ENCODE results near the gene AGRN. TPM values are rescaled to one million over a fixed set of nuclear protein-coding genes. Genes with fewer than 3 reads are reported as not detected.

The AGRN gene
- total RNA-seq, 1 experiment from 2014 or later: 184 TPM

DNA sequence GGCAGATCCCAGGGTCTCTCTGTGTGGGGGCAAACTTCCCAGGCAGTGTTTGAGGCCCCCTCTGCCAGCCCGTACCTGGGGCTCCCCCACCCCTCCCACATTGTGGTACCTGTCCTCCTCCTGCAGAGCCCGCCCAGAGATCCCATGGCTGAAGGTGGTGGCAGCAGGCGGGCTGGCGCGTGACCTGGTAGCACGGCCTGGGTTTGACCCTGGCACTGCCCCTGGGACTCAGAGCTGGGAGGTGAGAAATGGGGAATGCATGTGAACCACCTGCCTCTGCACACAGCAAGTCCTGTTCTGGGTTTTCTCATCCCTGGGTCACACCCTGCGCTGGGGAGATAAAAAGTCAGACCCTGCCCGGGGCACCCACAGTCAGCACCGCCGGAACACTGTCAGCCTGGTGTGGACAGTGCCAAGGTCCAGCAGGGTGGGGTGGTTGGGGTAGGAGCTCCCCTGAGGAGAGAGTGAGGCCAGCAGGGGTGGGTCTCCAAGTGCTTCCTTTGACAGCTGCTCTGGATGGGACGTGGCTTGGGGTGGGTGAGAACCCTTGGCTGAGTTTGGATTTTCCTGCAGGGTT, 11.8 kb downstream of the AGRN start:
- CTCF ChIA-PET: interaction anchor here (0.7 to 4.3 kb wide), 11 partner anchors 8 to 316 kb away, joined by 3 to 57 read pairs (median 8); partner anchors contain the start of genes AGRN and ISG15
- ATAC-seq (no peak), DNase-seq (ENCODE audit: low spot score) (no peak)
- Mint-ChIP-seq H3K27me3 (ENCODE audit: low read depth) (peaks cover 18% of the 10 kb centered on the region), H3K9me3 (no peaks in the 10 kb centered on the region), H3K4me3 (peak overlapping the region; percentile 60), H3K4me1 (peaks cover 10% of the 10 kb centered on the region), H3K27ac (no peak overlapping the region), H3K36me3 (peaks cover 5% of the 10 kb centered on the region; the same call in 1 of the 2 replicates)
- TF ChIP-seq ZNF317 (CRISPR knock-in tag; IDR thresholded peaks at IDR 0.05; ENCODE audit: borderline replicate concordance, low read depth) (no peak), ZNF416 (CRISPR knock-in tag; IDR thresholded peaks at IDR 0.05) (no peak), NR2C2 (CRISPR knock-in tag; IDR thresholded peaks at IDR 0.05) (no peak), JAZF1 (CRISPR knock-in tag; IDR thresholded peaks at IDR 0.05) (no peak), TEAD1 (CRISPR knock-in tag; IDR thresholded peaks at IDR 0.05) (no peak), ZNF232 (CRISPR knock-in tag; IDR thresholded peaks at IDR 0.05) (no peak), ZNF396 (CRISPR knock-in tag; IDR thresholded peaks at IDR 0.05; ENCODE audit: borderline replicate concordance) (no peak), TCF7 (CRISPR knock-in tag; IDR thresholded peaks at IDR 0.05; ENCODE audit: low read depth) (no peak)
- TF ChIP-seq, protein P1, sequence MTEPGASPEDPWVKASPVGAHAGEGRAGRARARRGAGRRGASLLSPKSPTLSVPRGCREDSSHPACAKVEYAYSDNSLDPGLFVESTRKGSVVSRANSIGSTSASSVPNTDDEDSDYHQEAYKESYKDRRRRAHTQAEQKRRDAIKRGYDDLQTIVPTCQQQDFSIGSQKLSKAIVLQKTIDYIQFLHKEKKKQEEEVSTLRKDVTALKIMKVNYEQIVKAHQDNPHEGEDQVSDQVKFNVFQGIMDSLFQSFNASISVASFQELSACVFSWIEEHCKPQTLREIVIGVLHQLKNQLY (CRISPR knock-in tag; IDR thresholded peaks at IDR 0.05): no peak
- TF ChIP-seq, protein P2, sequence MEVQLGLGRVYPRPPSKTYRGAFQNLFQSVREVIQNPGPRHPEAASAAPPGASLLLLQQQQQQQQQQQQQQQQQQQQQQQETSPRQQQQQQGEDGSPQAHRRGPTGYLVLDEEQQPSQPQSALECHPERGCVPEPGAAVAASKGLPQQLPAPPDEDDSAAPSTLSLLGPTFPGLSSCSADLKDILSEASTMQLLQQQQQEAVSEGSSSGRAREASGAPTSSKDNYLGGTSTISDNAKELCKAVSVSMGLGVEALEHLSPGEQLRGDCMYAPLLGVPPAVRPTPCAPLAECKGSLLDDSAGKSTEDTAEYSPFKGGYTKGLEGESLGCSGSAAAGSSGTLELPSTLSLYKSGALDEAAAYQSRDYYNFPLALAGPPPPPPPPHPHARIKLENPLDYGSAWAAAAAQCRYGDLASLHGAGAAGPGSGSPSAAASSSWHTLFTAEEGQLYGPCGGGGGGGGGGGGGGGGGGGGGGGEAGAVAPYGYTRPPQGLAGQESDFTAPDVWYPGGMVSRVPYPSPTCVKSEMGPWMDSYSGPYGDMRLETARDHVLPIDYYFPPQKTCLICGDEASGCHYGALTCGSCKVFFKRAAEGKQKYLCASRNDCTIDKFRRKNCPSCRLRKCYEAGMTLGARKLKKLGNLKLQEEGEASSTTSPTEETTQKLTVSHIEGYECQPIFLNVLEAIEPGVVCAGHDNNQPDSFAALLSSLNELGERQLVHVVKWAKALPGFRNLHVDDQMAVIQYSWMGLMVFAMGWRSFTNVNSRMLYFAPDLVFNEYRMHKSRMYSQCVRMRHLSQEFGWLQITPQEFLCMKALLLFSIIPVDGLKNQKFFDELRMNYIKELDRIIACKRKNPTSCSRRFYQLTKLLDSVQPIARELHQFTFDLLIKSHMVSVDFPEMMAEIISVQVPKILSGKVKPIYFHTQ (CRISPR knock-in tag; IDR thresholded peaks at IDR 0.05): no peak
- TF ChIP-seq, protein P3, sequence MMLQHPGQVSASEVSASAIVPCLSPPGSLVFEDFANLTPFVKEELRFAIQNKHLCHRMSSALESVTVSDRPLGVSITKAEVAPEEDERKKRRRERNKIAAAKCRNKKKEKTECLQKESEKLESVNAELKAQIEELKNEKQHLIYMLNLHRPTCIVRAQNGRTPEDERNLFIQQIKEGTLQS (CRISPR knock-in tag; conservative IDR thresholded peaks at IDR 0.05): no peak
- TF ChIP-seq, protein P4, sequence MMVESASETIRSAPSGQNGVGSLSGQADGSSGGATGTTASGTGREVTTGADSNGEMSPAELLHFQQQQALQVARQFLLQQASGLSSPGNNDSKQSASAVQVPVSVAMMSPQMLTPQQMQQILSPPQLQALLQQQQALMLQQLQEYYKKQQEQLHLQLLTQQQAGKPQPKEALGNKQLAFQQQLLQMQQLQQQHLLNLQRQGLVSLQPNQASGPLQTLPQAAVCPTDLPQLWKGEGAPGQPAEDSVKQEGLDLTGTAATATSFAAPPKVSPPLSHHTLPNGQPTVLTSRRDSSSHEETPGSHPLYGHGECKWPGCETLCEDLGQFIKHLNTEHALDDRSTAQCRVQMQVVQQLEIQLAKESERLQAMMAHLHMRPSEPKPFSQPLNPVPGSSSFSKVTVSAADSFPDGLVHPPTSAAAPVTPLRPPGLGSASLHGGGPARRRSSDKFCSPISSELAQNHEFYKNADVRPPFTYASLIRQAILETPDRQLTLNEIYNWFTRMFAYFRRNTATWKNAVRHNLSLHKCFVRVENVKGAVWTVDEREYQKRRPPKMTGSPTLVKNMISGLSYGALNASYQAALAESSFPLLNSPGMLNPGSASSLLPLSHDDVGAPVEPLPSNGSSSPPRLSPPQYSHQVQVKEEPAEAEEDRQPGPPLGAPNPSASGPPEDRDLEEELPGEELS (CRISPR knock-in tag; IDR thresholded peaks at IDR 0.05): no peak
- TF ChIP-seq, protein P5, sequence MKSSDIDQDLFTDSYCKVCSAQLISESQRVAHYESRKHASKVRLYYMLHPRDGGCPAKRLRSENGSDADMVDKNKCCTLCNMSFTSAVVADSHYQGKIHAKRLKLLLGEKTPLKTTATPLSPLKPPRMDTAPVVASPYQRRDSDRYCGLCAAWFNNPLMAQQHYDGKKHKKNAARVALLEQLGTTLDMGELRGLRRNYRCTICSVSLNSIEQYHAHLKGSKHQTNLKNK (CRISPR knock-in tag; IDR thresholded peaks at IDR 0.05): no peak
- TF ChIP-seq, protein P6, sequence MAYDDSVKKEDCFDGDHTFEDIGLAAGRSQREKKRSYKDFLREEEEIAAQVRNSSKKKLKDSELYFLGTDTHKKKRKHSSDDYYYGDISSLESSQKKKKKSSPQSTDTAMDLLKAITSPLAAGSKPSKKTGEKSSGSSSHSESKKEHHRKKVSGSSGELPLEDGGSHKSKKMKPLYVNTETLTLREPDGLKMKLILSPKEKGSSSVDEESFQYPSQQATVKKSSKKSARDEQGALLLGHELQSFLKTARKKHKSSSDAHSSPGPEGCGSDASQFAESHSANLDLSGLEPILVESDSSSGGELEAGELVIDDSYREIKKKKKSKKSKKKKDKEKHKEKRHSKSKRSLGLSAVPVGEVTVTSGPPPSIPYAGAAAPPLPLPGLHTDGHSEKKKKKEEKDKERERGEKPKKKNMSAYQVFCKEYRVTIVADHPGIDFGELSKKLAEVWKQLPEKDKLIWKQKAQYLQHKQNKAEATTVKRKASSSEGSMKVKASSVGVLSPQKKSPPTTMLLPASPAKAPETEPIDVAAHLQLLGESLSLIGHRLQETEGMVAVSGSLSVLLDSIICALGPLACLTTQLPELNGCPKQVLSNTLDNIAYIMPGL (CRISPR knock-in tag; IDR thresholded peaks at IDR 0.05): no peak
- TF ChIP-seq, protein P7, sequence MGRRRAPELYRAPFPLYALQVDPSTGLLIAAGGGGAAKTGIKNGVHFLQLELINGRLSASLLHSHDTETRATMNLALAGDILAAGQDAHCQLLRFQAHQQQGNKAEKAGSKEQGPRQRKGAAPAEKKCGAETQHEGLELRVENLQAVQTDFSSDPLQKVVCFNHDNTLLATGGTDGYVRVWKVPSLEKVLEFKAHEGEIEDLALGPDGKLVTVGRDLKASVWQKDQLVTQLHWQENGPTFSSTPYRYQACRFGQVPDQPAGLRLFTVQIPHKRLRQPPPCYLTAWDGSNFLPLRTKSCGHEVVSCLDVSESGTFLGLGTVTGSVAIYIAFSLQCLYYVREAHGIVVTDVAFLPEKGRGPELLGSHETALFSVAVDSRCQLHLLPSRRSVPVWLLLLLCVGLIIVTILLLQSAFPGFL (CRISPR knock-in tag; IDR thresholded peaks at IDR 0.05; ENCODE audit: borderline replicate concordance): no peak
- TF ChIP-seq, protein P8, sequence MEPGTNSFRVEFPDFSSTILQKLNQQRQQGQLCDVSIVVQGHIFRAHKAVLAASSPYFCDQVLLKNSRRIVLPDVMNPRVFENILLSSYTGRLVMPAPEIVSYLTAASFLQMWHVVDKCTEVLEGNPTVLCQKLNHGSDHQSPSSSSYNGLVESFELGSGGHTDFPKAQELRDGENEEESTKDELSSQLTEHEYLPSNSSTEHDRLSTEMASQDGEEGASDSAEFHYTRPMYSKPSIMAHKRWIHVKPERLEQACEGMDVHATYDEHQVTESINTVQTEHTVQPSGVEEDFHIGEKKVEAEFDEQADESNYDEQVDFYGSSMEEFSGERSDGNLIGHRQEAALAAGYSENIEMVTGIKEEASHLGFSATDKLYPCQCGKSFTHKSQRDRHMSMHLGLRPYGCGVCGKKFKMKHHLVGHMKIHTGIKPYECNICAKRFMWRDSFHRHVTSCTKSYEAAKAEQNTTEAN (CRISPR knock-in tag; IDR thresholded peaks at IDR 0.05): no peak
- POLR2A ChIA-PET: interaction anchor here (2.0 kb wide), 1 partner anchor 12 kb away, joined by 9 read pairs; the partner anchor contains the start of gene AGRN

Data from WTC11 (cell line).